Testis (tissue), 3 donors: ENCODE measurements around the gene CRB1. TPM values are rescaled to one million over a fixed set of nuclear protein-coding genes. Genes with fewer than 3 reads are reported as not detected.
"Not testable (repeated sequence)": the region's sequence is repeated elsewhere in the genome, so short reads cannot be mapped to it uniquely, and the experiment has no call there.

Source experiments
- DNase-seq: peaks from one replicate; pipeline ENCODE4 v3.0.0-alpha.2; 2019
- H3K27ac ChIP-seq, 2 donors: fragments of 200-600 bp; sonication (generic); one replicate each; pipeline ENCODE4 v1.5.1; 2019
- H3K27me3 ChIP-seq: fragments of 200-600 bp; sonication (generic); one replicate; pipeline ENCODE4 v1.5.1; 2019
- H3K36me3 ChIP-seq: fragments of 200-600 bp; sonication (generic); one replicate; pipeline ENCODE4 v1.5.1; 2017; ENCODE audit warnings: low read depth; ENCODE audit errors: missing control alignments
- H3K4me1 ChIP-seq: fragments of 200-600 bp; sonication (generic); one replicate; pipeline ENCODE4 v1.5.1; 2019
- H3K4me3 ChIP-seq, 2 donors: fragments of 200-600 bp; sonication (generic); one replicate each; pipeline ENCODE4 v1.5.1; 2017 to 2019
- H3K9me3 ChIP-seq: fragments of 200-600 bp; sonication (generic); one replicate; pipeline ENCODE4 v1.5.1; 2017
- CTCF ChIP-seq, 3 experiments: fragments of 450-650 bp in 2 of 3; fragments of 200-600 bp in 1 of 3; sonication (generic) in 1 of 3; IDR thresholded peaks; one replicate each; pipeline ENCODE4 v1.5.1; 2016 to 2019; ENCODE audit warnings: antibody characterized with exemption in 3 of 3, mild to moderate bottlenecking in 2 of 3, moderate library complexity in 1 of 3
- POLR2A ChIP-seq: fragments of 450-650 bp; IDR thresholded peaks from one replicate; pipeline ENCODE4 v1.6.1; 2017; ENCODE audit warnings: antibody characterized with exemption, mild to moderate bottlenecking, moderate library complexity
- WGBS, 2 donors: methylation state at CpG; one replicate each; pipeline ENCODE4 v1.1.5; 2018; 5-methylcytosine and 5-hydroxymethylcytosine counted together
- intact Hi-C: fragments of 100-400 bp; cut with DNase I; formaldehyde crosslinking; loops from one replicate; pipeline ENCODE4 v1.15.1; 2023; ENCODE audit warnings: low total_unique reads
- polyA plus RNA-seq: library from polyadenylated mRNA; stranded (reverse); fragments of 350-450 nt; fragmentation: Illumina TruSeq; extraction: RNeasy Lipid Tissue Mini Kit (QIAGEN cat#74804); gene quantifications from one replicate; pipeline ENCODE4 v1.2.3, GENCODE V29; 2014; ENCODE audit warnings: low read depth, low replicate concordance; ENCODE audit not compliant: insufficient read depth
- total RNA-seq, 2 donors: library from RNA; depleted of rRNA; stranded (reverse); fragments of >200 nt; gene quantifications; one replicate each; pipeline ENCODE4 v1.2.3, GENCODE V29; 2016

Gene CRB1
- total and polyA plus RNA-seq, 3 donors from 2014 or later = 7.4 to 14.7 (median 12.9) TPM

DNA sequence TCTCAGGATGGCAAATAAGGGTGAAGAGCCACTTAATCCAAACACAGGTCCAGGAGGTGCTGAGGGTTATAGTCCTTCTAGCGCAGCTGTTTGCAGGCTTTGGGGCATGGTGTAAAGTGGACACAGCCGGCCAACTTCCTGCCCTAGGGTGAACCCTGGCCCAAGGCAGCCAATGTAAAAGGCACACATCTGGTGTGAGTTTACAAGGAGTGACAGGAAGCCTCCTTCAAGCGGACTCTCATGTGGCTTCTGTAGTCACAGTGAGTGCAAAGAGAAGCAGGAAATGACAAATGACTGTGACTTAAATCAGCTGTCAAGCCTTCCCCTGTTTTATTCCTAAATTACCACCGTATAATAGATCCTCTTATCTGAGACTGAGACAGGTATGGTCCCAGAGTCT is 213.0 kb downstream of the CRB1 start:
- intact Hi-C loops = no loop called here
- H3K27ac ChIP-seq = no peak overlapping the region
- no peaks in the 10 kb centered on the region for H3K36me3 ChIP-seq
- no peak for TF ChIP-seq CTCF (IDR thresholded peaks at IDR 0.05)
- WGBS, 2 donors = 67 to 73% methylated on average over 4 of the region's 4 CpGs
- H3K9me3 ChIP-seq = no peaks in the 10 kb centered on the region
- no peak overlapping the region for H3K4me3 ChIP-seq
- H3K27me3 ChIP-seq = no peaks in the 10 kb centered on the region
- H3K4me1 ChIP-seq = no peaks in the 10 kb centered on the region
- DNase-seq = no peak

GRCh38 chr1:197485790-197486189 is 217.7 kb downstream of the CRB1 start:
- no peak overlapping the region for H3K4me3 ChIP-seq
- H3K27ac ChIP-seq = no peak overlapping the region
- no peaks in the 10 kb centered on the region for H3K27me3 ChIP-seq
- H3K4me1 ChIP-seq = no peaks in the 10 kb centered on the region
- intact Hi-C loops = no loop called here
- WGBS, 2 donors = 71 to 76% methylated on average over 3 of the region's 3 CpGs
- no peak for DNase-seq
- H3K9me3 ChIP-seq = no peaks in the 10 kb centered on the region
- no peaks in the 10 kb centered on the region for H3K36me3 ChIP-seq
- TF ChIP-seq CTCF (IDR thresholded peaks at IDR 0.05) (no peak), POLR2A (no peak)

DNA sequence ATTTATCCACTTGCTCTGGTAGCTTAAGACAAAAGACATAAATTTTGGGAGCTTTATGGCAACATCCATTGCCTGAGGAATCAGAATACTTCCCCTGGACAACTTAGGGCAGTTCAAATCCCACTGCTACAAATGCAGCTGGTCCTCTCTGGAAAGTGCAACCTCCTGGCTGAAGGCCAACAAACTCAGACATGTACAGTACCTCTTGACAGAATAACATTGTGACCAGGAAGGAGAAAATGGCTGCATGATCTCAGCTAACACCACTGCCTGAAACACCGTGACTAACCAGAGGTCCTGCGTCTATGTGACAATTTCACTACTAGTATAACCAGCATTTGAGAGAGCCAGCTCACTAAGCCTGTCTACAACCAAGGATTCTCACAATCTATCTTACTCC is 218.9 kb downstream of the CRB1 start:
- intact Hi-C loops = no loop called here
- DNase-seq = no peak
- Histone ChIP-seq H3K4me1 (no peaks in the 10 kb centered on the region), H3K9me3 (no peaks in the 10 kb centered on the region), H3K4me3 (no peak overlapping the region), H3K27me3 (no peaks in the 10 kb centered on the region), H3K27ac (no peak overlapping the region), H3K36me3 (no peaks in the 10 kb centered on the region)
- WGBS, 2 donors = 86 to 100% methylated on average over 2 of the region's 2 CpGs
- no peak for TF ChIP-seq CTCF (IDR thresholded peaks at IDR 0.05)
- no peak for TF ChIP-seq POLR2A

GRCh38 chr1:197491505-197491904 is 223.5 kb downstream of the CRB1 start:
- H3K27ac ChIP-seq, H3K4me3 ChIP-seq, H3K9me3 ChIP-seq, H3K27me3 ChIP-seq, intact Hi-C loops, H3K36me3 ChIP-seq, H3K4me1 ChIP-seq, DNase-seq: not testable (repeated sequence)
- 95 to 100% methylated on average over 1 of the region's 1 CpG for WGBS, 2 donors

DNA sequence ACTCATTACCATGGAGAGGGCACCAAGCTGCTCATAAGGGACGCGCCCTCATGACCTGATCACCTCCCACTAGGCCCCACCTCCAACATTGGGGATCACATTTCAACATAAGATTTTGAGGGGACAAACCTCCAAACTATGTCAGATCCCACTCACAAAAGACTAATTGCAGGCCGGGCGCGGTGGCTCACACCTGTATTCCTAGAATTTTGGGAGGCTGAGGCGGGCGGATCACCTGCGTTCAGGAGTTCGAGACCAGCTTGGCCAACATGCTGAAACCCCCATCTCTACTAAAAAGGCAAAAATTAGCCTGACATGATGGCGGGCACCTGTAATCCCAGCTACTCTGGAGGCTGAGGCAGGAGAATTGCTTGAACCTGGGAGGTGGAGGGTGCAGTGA is 228.7 kb downstream of the CRB1 start:
- Histone ChIP-seq H3K36me3 (no peaks in the 10 kb centered on the region), H3K27ac (no peak overlapping the region), H3K4me3 (no peak overlapping the region), H3K27me3 (no peaks in the 10 kb centered on the region), H3K4me1 (no peaks in the 10 kb centered on the region), H3K9me3 (no peaks in the 10 kb centered on the region)
- TF ChIP-seq CTCF (IDR thresholded peaks at IDR 0.05) (no peak), POLR2A (no peak)
- WGBS, 2 donors = 80 to 83% methylated on average over 10 of the region's 10 CpGs
- DNase-seq = no peak
- intact Hi-C loops = no loop called here
